Ishikawa (cell line): ENCODE data around the gene CLPSL1.

Source experiments
- CEBPB ChIP-seq: IDR thresholded peaks from 2 replicates; pipeline ENCODE4 v1.6.1; 2012
- CREB1 ChIP-seq: IDR thresholded peaks from 2 replicates; pipeline ENCODE4 v1.6.1; 2012; ENCODE audit warnings: low read depth
- EGR1 ChIP-seq: IDR thresholded peaks from 2 replicates; pipeline ENCODE4 v1.6.1; 2012
- EP300 ChIP-seq: IDR thresholded peaks from 2 replicates; pipeline ENCODE4 v1.6.1; 2012; ENCODE audit warnings: borderline replicate concordance
- FOXM1 ChIP-seq: IDR thresholded peaks from 2 replicates; pipeline ENCODE4 v1.6.1; 2012; ENCODE audit warnings: low read depth, borderline replicate concordance
- NFIC ChIP-seq: IDR thresholded peaks from 2 replicates; pipeline ENCODE4 v1.6.1; 2012
- RAD21 ChIP-seq: IDR thresholded peaks from 2 replicates; pipeline ENCODE4 v1.6.1; 2012; ENCODE audit warnings: low read depth
- REST ChIP-seq: IDR thresholded peaks from 2 replicates; pipeline ENCODE4 v1.6.1; 2012; ENCODE audit warnings: low read depth, mild to moderate bottlenecking
- TAF1 ChIP-seq: IDR thresholded peaks from 2 replicates; pipeline ENCODE4 v1.6.1; 2012; ENCODE audit warnings: low read depth, mild to moderate bottlenecking
- TCF12 ChIP-seq: IDR thresholded peaks from 2 replicates; pipeline ENCODE4 v1.6.1; 2012; ENCODE audit warnings: low read depth
- TEAD4 ChIP-seq: IDR thresholded peaks from 2 replicates; pipeline ENCODE4 v1.6.1; 2012
- USF1 ChIP-seq: IDR thresholded peaks from 2 replicates; pipeline ENCODE4 v1.6.1; 2012
- YY1 ChIP-seq: IDR thresholded peaks from 2 replicates; pipeline ENCODE4 v1.6.1; 2012; ENCODE audit warnings: low read depth
- ZBTB7A ChIP-seq: IDR thresholded peaks from 2 replicates; pipeline ENCODE4 v1.6.1; 2012; ENCODE audit warnings: low read depth
- TF ChIP-seq, protein P1 (sequence below): IDR thresholded peaks from 2 replicates; pipeline ENCODE4 v1.6.1; 2012

CLPSL1 gene

DNA sequence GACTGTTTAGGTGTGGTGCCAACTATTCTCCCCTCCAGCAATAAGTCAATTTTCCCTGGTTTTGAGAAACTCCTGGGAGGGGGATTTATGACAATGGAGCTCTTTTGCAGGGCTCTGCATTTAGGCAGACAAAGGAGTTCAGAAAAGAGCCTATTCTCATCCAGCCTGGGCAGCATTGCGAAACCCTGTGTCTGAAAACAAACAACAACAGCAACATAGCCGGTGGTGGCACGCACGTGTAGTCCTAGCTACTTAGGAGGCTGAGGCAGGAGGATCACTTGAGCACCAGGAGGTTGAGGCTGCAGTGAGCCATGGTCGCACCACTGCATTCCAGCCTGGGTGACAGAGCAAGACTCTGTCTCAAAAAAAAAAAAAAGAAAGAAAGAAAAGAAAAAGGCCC, 9.9 kb downstream of the CLPSL1 start:
- TF ChIP-seq FOXM1: no peak
- TF ChIP-seq EGR1: no peak
- TF ChIP-seq EP300: no peak
- no peak for TF ChIP-seq USF1
- no peak for TF ChIP-seq NFIC
- TF ChIP-seq TCF12: no peak
- TF ChIP-seq CREB1: no peak
- no peak for TF ChIP-seq RAD21
- TF ChIP-seq TAF1: no peak
- no peak for TF ChIP-seq ZBTB7A
- TF ChIP-seq, protein P1, sequence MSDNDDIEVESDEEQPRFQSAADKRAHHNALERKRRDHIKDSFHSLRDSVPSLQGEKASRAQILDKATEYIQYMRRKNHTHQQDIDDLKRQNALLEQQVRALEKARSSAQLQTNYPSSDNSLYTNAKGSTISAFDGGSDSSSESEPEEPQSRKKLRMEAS: no peak
- no peak for TF ChIP-seq YY1
- TF ChIP-seq REST: no peak
- TF ChIP-seq CEBPB: no peak
- TF ChIP-seq TEAD4: no peak

DNA sequence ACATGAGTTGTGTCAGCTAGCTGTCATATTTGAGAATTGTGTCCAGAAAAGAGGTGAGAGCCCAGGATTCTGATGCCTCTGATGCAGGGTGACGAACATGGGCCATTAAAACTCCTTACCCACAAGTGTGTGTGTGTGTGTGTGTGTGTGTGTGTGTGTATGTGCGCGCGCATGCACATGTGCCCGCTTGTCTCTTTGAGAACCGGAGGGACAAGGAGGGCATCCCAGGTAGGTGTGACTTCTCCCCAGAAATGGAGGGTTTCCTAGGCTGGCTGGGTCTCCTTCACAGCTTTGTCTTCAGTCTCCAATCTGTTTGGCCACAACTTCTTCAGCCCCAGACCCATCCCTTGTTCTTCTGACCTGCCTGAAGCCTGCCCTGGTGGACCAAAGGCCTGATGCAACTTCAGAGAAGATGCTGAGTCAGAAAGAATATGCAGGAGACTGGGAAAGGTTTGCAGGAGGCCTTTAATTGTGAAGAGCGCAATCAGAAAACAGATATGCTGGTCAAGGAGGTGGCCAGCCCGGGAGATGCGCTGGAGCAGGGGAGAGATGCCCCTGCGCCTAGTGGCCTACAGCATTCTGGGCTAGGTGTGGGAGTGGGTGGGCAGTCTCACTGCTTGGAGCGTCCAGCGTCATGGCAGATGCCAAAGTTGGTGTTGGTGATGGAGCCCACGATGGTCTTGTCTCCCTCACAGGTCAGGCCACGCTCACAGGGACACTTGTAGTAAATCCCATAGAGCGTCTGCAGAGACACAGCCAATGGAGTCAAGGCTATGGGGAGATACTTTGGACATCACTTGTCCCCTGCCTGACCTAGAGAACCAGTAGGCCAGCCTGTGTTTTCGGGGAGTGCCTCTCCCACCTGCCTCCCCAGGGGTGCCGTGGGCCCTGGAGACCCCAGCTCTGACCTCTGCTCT, 14.0 kb downstream of the CLPSL1 start:
- TF ChIP-seq FOXM1 (no peak), YY1 (no peak), TAF1 (no peak), CREB1 (no peak), TEAD4 (no peak), RAD21 (no peak), ZBTB7A (no peak), USF1 (no peak), NFIC (no peak), EGR1 (no peak), EP300 (no peak), TCF12 (no peak), CEBPB (no peak), REST (no peak)
- TF ChIP-seq, protein P1: no peak

GRCh38 chr6:35795453-35796071, 14.7 kb downstream of the CLPSL1 start:
- no peak for TF ChIP-seq RAD21
- TF ChIP-seq ZBTB7A: no peak
- TF ChIP-seq FOXM1: no peak
- no peak for TF ChIP-seq EGR1

- TF ChIP-seq YY1: no peak
- no peak for TF ChIP-seq FOXM1
- TF ChIP-seq TAF1: no peak
- TF ChIP-seq EGR1: no peak
- TF ChIP-seq TCF12: no peak
- TF ChIP-seq CEBPB: no peak
- no peak for TF ChIP-seq TEAD4
- TF ChIP-seq RAD21: no peak
Observed at GRCh38 chr6:35796236-35796635, 15.4 kb downstream of the CLPSL1 start.

DNA sequence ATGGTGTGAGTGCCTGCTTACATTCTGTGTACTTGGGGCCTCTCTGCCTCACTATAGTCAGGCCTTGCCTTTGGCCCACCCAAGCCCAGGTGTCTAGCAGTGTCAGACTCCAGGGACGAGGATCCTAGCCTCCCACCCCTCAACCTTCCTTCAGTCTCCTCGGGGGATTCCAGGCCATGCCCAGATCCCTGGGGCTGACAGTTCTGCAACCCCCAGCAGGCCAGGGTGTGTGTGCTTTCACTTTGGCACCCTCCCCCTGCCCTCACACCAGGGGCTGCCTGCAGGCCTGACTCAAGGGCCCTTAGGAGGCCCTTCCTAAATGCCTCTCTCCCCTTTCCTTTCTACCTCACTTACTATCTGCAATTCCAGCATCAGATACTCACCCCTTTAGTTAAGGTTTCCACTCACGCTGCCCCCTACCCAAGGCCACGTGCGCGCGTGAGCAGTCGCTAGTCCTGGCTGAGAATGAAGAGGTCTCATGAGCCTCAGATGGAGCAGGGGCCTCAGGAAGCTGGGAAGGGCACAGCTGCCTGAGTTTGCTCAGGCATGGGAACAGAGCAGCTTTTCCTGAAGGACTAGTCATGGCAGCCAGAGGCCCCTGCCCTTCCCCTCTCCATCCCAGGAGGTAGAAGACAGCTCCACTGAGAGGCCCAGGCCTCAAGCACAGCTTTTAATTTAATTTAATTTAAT, 17.2 kb downstream of the CLPSL1 start:
- TF ChIP-seq YY1 (no peak), TEAD4 (no peak), RAD21 (no peak), USF1 (no peak), EP300 (no peak), REST (no peak), TAF1 (no peak), CEBPB (no peak), EGR1 (no peak), TCF12 (no peak), FOXM1 (no peak), ZBTB7A (no peak), CREB1 (no peak), NFIC (no peak)
- TF ChIP-seq, protein P1: no peak
